Daoy (cell line): ENCODE results near the gene ETFDH. TPM values are rescaled to one million over a fixed set of nuclear protein-coding genes. Genes with fewer than 3 reads are reported as not detected.
"Not testable (repeated sequence)": the region's sequence is repeated elsewhere in the genome, so short reads cannot be mapped to it uniquely, and the experiment has no call there.

Source experiments
- DNase-seq: peaks from one replicate; pipeline ENCODE4 v3.0.0-alpha.2; 2015; ENCODE audit warnings: low read depth
- total RNA-seq: library from RNA; depleted of rRNA; stranded (reverse); fragments of >200 nt; shearing (Covaris generic); gene quantifications from 2 replicates; pipeline ENCODE4 v1.2.3, GENCODE V29; 2014; rRNA removed

Gene ETFDH
- total RNA-seq, 1 experiment from 2014 or later: 11.3 TPM

GRCh38 chr4:158754385-158755180, 82.5 kb downstream of the ETFDH start:
- no peak for DNase-seq

- DNase-seq: not testable (repeated sequence)
These were observed 83.7 kb downstream of the ETFDH start for GRCh38 chr4:158755819-158756218.

DNA sequence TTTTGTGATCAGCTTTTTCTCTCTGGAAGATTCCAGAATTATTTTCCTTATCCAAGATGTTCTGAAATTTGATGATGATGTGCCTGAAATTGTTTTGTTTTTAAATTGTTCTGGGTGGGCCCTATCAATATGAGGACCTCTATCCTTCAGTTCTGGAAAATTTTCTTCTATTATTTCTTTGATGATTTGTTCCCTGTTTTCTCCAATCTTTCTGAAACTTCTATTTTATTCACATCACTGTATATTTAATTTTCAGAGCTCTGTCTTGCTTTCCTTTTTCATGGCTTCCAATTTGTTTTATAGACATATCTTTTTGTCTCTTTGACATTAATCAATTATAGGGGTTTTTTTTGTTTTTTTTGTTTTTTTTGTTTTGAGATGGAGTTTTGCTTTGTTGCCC, 84.5 kb downstream of the ETFDH start:
- no peak for DNase-seq

- no peak for DNase-seq
These were observed 86.0 kb downstream of the ETFDH start for GRCh38 chr4:158758142-158758541.

- DNase-seq: no peak
These were observed 86.6 kb downstream of the ETFDH start for GRCh38 chr4:158758703-158759102.

Other genes with a start within 250 kb of the ETFDH start
- 0.30 and 1.1 TPM in 2 replicates for gene RXFP1, start 150.4 kb upstream of the ETFDH start, total RNA-seq
- 10.2 and 10.6 TPM in 2 replicates for gene C4orf46, start 409 bp upstream of the ETFDH start, total RNA-seq
- gene PPID, start 51.1 kb downstream of the ETFDH start, total RNA-seq: 47.8 and 50.3 TPM in 2 replicates
- 5.2 and 12.5 TPM in 2 replicates for gene FNIP2, start 96.7 kb downstream of the ETFDH start, total RNA-seq